NCI-H1092 (cell line): ENCODE measurements around the gene SAP30L.

Source experiments
- DNase-seq: peaks from one replicate; lab custom pipeline; 2025; lab: John Stamatoyannopoulos, UW

The SAP30L gene

GRCh38 chr5:154466147-154466546 is 20.4 kb downstream of the SAP30L start:
- DNase-seq: no peak

- DNase-seq: no peak
Measured at GRCh38 chr5:154466671-154467070, 20.9 kb downstream of the SAP30L start.

- DNase-seq: peak; percentile 42
Measured at GRCh38 chr5:154467655-154468354, 22.0 kb downstream of the SAP30L start.

GRCh38 chr5:154470137-154470536 is 24.3 kb downstream of the SAP30L start:
- no peak for DNase-seq

GRCh38 chr5:154470947-154471870 is 25.4 kb downstream of the SAP30L start:
- no peak for DNase-seq

GRCh38 chr5:154472871-154473580 is 27.2 kb downstream of the SAP30L start:
- no peak for DNase-seq

GRCh38 chr5:154473581-154474283 is 27.9 kb downstream of the SAP30L start:
- DNase-seq: no peak

GRCh38 chr5:154474396-154475334 is 28.9 kb downstream of the SAP30L start:
- no peak for DNase-seq

GRCh38 chr5:154475591-154476353 is 30.0 kb downstream of the SAP30L start:
- DNase-seq: no peak

- DNase-seq: no peak
Measured at GRCh38 chr5:154476354-154477205, 30.8 kb downstream of the SAP30L start.

- DNase-seq: no peak
Measured at GRCh38 chr5:154477382-154478223, 31.8 kb downstream of the SAP30L start.

DNA sequence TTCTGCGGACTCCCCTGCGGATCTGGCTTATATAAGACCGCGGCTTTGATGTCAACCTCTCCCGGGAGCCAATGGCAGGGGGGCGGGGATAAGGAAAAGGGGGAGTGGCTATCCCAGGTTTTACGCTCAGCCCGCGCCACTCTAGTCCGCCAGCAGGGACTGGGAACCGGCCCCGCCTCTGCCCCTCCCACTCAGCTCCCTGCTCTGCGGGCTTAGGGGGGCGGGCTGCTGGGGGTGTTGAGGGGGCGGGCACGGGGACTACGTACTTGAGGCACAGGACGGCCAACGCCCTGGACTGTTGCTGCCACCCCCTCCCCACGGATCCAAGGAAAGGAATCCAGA is 32.4 kb downstream of the SAP30L start, which contains the start of gene HAND1:
Gene HAND1 (minus strand): TSS at position 4 of the 342 bp plus-strand sequence. CDS start 219 bp downstream, outside the sequence.
- DNase-seq: peak; percentile 10

DNA sequence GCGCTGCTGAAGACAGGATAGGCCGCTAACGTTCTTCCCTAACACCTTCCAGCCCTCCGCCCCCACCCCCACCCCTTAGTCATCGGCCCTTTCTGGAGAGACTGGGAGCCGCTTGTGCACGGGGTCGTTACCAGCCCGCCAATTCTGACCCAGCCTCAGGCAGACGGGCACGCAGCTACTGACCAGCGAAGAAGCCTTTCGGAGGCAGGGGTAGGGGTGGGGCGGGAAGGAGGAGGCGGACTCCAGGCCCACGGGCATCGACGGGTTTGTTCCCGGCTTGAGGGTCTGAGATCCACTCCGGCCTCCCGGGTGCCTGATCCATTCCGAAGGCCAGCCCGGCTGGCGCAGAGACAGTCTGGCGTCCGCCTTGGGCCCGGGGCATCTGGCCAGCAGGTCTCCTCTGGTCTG is 33.0 kb downstream of the SAP30L start:
- DNase-seq: no peak

DNA sequence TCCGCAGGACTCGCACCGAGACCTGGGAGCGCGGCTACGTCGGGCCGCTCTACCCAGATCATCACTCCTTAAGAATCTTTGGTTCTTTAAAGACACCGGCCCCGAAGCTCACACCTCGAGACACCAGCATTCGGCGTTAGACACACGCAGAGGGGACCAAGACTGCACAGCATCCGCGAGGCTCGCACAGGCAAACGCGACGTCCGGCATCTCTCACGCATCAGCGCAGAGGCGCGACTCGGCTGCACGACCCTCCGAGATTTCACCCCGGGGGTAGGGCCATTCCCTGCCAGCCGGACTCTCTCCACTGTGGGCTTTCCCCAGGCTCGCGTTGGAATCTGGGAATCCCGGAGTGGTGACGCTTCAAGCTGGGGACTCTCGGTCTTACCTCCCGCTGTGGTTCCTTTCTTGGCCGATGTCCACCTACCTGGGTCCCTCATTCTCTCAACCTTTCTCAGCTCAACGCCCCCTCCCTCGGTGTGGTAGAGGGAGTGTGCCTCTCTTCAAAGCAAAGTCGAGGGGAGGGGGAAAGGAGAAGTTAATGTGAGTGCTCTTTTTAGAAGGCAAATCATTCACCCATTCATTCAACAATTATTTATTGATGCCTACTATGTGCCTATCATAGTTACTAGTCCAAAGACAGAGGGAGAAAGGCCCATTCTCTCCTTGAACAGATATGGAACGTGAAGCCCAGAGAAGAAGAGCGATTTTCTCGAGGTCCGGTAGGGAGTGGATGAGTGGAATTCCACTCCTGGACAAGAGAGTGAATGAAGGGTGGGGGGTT is 33.6 kb downstream of the SAP30L start:
- no peak for DNase-seq

DNA sequence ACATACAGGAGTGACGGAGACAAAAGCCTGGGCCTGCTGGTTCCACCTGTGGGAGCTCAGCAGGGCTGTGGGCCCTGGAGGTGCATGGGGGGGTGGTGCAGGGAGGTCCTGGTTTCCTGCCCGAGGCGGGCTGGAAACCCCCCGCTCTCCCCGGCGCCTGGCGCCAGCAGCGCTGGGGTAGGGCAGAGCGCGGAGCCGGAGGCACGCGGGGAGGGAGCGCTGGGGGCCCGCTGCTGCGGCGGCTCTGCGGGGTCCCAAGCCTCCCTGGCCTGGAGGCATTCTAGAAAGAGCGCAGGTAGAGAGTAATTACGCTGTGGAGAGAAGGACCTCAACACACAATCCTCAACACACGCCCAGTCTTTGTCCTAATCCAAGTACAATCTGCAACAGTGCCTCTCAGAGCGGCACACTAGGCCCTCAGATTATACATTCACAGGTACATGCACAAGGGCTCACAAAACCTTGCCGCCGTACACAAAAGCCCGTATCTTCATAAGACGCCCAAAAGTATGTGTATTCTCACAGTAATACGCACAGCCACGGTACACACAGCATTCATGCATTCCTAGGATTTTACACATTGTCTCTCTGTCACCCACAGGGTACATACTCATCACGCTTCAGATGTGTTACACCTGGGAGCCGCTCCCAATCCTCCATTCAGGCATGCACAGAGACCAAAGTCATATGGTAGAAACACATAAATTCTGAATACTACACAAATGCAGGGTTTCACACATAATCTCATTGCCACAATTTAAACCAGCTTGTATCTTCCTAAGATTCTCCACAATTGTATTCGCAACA is 34.4 kb downstream of the SAP30L start:
- no peak for DNase-seq

DNA sequence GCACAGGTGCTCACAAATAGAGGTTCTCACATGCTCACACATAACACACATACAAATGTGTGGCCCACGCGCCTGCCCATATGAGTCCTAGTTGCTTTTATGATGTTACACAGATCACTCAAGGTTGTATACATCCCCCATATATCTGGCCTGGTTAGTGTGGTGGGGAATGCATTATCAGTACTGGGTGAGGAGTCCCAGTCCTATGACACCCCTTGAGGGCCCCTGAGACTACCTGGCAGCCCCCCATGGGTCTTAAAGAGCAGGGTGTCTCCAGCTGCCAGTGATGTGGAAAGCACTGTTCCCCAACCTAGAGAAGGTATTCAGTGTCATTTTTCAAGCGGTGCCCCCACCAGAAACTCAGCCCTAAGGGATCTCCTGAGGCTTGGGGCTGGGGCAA is 35.0 kb downstream of the SAP30L start:
- DNase-seq: no peak
